Measurements from ENCODE around the gene GALNTL6. TPM values are rescaled to one million over a fixed set of nuclear protein-coding genes. Genes with fewer than 3 reads are reported as not detected.

Gene GALNTL6
- polyA plus RNA-seq, 1 experiment = not detected

GRCh38 chr4:171793723-171794122, 19.5 kb upstream of the GALNTL6 start:
- Histone ChIP-seq H3K9me3 (ENCODE audit: control insufficient read depth, insufficient read depth, low read length) (no peaks in the 10 kb centered on the region; the same call in 1 of the 2 replicates), H3K27ac (ENCODE audit: low read depth, low read length) (no peak overlapping the region), H3K27me3 (ENCODE audit: control insufficient read depth, insufficient read depth, low read length) (no peaks in the 10 kb centered on the region), H3K4me3 (ENCODE audit: low read depth, low read length) (no peak overlapping the region)
- POLR2A ChIA-PET = no interaction called here
- CTCF ChIA-PET = no interaction called here
- DNase-seq (ENCODE audit: low read depth, low spot score) = no peak
- TF ChIP-seq CTCF (IDR thresholded peaks at IDR 0.05; ENCODE audit: low read depth, low read length) = no peak

- H3K27ac ChIP-seq (ENCODE audit: low read depth, low read length) = no peak overlapping the region
- DNase-seq (ENCODE audit: low read depth, low spot score) = no peak
- H3K4me3 ChIP-seq (ENCODE audit: low read depth, low read length) = no peak overlapping the region
- no peaks in the 10 kb centered on the region for H3K27me3 ChIP-seq (ENCODE audit: control insufficient read depth, insufficient read depth, low read length)
- TF ChIP-seq CTCF (IDR thresholded peaks at IDR 0.05; ENCODE audit: low read depth, low read length) = no peak
- ChIA-PET CTCF (no interaction called here), POLR2A (no interaction called here)
- no peaks in the 10 kb centered on the region; the same call in 1 of the 2 replicates for H3K9me3 ChIP-seq (ENCODE audit: control insufficient read depth, insufficient read depth, low read length)
These were observed 18.7 kb upstream of the GALNTL6 start for GRCh38 chr4:171794528-171794927.

GRCh38 chr4:171809854-171810253, 3.4 kb upstream of the GALNTL6 start:
- TF ChIP-seq CTCF (IDR thresholded peaks at IDR 0.05; ENCODE audit: low read depth, low read length) = no peak
- H3K9me3 ChIP-seq (ENCODE audit: control insufficient read depth, insufficient read depth, low read length) = peaks cover 11% of the 10 kb centered on the region
- ChIA-PET POLR2A (no interaction called here), CTCF (no interaction called here)
- H3K4me3 ChIP-seq (ENCODE audit: low read depth, low read length) = no peak overlapping the region
- no peak overlapping the region for H3K27ac ChIP-seq (ENCODE audit: low read depth, low read length)
- H3K27me3 ChIP-seq (ENCODE audit: control insufficient read depth, insufficient read depth, low read length) = no peaks in the 10 kb centered on the region
- no peak for DNase-seq (ENCODE audit: low read depth, low spot score)

- POLR2A ChIA-PET = no interaction called here
- Histone ChIP-seq H3K4me3 (ENCODE audit: low read depth, low read length) (no peak overlapping the region), H3K27ac (ENCODE audit: low read depth, low read length) (no peak overlapping the region), H3K27me3 (ENCODE audit: control insufficient read depth, insufficient read depth, low read length) (no peaks in the 10 kb centered on the region), H3K9me3 (ENCODE audit: control insufficient read depth, insufficient read depth, low read length) (peaks cover 11% of the 10 kb centered on the region)
- no peak for DNase-seq (ENCODE audit: low read depth, low spot score)
- CTCF ChIA-PET = no interaction called here
- TF ChIP-seq CTCF (IDR thresholded peaks at IDR 0.05; ENCODE audit: low read depth, low read length) = no peak
These were observed 905 bp upstream of the GALNTL6 start for GRCh38 chr4:171812333-171812664.

GRCh38 chr4:171813526-171814250, 484 bp downstream of the GALNTL6 start:
- Histone ChIP-seq H3K27ac (ENCODE audit: low read depth, low read length) (no peak overlapping the region), H3K27me3 (ENCODE audit: control insufficient read depth, insufficient read depth, low read length) (no peaks in the 10 kb centered on the region), H3K9me3 (ENCODE audit: control insufficient read depth, insufficient read depth, low read length) (peaks cover 11% of the 10 kb centered on the region), H3K4me3 (ENCODE audit: low read depth, low read length) (no peak overlapping the region; the same call in 1 of the 2 replicates)
- DNase-seq (ENCODE audit: low read depth, low spot score) = no peak
- no peak for TF ChIP-seq CTCF (IDR thresholded peaks at IDR 0.05; ENCODE audit: low read depth, low read length)
- ChIA-PET CTCF (no interaction called here), POLR2A (no interaction called here)
